GM21423 (cell line): Measurements from ENCODE around the gene ATOSB.

Experiments
- ATAC-seq: cut with Tn5 transposase; IDR thresholded peaks from one replicate; pipeline ENCODE4 v1.9.1; 2021; ENCODE audit warnings: mild to moderate bottlenecking, moderate library complexity; ENCODE audit not compliant: unreplicated experiment

ATOSB gene

GRCh38 chr9:35054871-35055644 lies 60.6 kb downstream of the ATOSB start:
- ATAC-seq, result no peak

GRCh38 chr9:35054185-35054835 lies 61.4 kb downstream of the ATOSB start:
- ATAC-seq, result no peak
